Stimulated activated CD8-positive, alpha-beta memory T cell treated with anti-CD3 and anti-CD28 coated beads, Interleukin-2, amount 100 ng/mL, for 1 hour (primary cell): ENCODE results near the gene NAALADL2.

Experiments
- DNase-seq, 2 donors: peaks; one replicate each; pipeline ENCODE4 v3.0.0-alpha.2; 2020; ENCODE audit warnings: low read depth in 2 of 2

NAALADL2 gene

DNA sequence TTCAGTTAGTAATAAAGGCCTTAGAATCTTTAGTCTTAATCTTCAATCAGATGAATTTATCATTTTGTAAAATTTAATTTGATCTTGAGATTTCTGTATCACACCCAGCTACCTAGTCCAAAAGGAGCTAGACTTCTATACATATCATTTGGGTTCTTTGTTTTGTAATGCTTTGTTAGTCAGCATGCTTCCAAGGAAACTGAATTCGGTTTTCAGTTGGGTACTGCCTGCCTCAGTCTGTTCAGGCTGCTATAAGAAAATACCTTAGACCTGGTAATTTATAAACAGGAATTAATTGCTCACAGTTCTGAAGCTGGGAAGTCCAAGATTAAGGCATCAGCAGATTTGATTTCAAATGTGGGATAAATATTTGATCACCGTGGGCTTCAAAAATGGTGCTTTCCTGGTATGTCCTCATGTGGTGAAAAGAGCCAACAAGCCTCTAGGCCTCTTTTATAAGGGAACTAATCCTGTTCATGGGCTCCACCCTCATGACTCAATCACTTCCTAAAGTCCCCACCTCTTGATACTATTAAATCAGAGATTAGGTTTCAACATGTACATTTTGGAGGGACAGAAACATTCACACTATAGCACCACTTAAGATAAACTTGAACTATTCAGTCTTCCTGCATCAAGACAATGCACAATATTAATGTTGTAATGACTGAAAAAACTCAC is 800.7 kb downstream of the NAALADL2 start:
- no peak for DNase-seq

DNA sequence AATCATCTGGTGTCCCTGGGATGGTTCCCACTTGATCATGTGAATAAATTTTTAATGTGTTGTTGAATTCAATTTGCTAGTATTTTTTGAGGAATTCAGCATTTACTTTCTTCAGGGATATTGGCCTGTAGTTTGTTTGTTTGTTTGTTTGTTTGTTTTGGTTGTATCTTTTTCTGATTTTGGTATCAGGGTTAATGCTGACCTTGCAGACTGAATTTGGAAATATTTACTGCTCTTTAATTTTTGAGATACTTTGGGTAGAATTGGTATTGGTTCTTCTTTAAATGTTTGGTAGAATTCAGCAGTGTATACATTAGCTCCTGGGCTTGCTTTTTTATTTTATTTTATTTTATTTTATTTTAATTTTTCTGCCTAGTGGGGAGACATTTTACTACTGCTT is 803.7 kb downstream of the NAALADL2 start:
- DNase-seq, result no peak

DNA sequence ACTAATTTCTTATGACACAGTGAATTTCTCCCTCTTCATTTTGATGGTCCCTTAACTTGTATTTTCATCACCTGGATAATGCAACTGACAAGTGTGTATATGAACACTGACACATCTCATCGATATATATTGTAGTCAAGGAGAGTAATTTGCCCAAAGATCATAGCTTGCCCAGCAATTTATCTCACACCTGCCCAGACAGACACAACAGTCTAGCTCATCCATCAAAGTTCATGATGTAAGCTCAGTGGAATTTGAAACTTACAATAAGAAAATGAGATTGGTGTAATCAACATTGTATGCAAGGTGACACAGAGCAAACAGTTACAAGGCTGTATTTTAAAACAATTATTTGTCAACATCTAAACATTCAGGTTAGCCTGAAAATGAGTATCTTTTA is 805.8 kb downstream of the NAALADL2 start:
- no peak for DNase-seq

DNA sequence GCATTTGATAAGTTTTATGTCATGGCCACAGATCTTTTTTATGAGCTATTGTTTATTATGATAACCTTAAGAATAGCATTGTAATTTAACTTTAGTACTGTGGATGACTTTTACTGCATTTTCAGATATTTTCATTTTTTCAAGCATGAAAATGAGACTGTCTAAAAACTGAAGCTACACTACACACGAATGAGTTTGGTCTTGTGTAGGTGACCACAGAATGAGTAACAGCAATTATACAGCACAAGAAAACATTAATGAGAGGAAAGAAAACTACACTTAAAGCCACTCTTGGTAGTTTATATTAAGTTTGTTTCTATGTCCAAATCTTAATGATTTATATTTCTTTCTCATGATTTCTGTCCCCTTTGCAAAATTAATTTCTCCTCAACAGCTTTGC is 809.2 kb downstream of the NAALADL2 start:
- no peak for DNase-seq

DNA sequence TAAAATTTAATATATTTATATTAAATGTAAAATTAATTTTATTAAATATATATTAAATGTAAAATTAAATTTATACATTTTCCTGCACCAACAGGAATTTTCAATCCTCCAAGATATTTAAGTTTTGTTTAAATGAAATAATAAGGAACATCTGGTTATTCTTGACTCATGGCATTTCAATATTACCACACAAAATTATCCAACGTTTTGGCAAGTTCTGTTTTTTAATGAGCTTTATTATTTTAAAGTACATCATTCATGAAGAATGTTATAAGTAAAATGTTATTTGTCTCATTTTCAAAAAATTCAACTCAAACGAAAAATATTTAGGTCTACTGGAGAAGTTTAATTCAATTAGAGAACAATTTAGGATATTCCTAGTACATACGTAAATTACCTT is 811.4 kb downstream of the NAALADL2 start:
- no peak for DNase-seq

DNA sequence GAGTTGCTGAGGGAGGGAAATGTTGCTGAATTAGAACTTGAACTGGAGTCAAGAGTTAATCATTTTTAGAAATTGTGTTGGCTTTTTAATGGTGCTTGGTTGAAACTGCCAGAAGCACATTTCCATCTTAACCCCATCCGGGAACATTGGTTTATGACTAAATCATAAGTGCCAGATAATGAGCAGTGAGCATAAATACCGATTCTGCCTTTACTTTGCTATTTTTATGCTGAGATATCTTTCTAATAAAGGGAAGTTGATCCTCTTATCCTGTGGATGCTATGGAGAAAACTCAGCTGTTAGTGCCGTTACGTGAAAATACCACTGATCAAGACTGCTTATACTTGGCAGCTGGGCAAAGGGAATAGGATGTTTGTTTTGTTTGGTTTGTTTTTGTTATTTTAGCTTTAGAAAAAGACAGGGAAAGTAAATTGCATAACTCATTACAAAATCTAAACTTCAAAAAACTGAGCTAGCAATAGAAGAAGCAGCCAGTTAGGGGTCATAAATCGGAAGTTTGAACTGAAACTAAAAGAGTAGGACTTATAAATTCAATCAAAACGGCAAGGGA is 813.1 kb downstream of the NAALADL2 start:
- DNase-seq, result no peak

DNA sequence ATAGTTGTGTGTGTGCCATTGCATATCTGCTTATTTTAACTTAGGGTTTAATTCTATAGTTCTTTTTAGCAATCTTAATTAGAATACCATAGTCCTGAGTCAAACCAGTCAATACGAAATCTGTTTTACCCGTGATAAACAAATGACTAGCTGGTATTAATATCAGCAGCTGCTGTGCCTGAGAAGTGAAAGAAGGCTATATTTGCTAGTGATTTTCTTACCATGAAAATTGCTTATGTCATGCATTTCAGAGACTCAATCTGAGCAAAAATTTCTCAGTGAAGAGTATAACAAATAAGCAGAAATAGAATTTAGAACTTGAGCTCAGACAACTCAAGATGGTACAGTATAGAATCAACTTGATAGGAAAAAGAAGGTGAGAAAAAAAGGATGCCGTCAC is 820.4 kb downstream of the NAALADL2 start:
- DNase-seq, result no peak

DNA sequence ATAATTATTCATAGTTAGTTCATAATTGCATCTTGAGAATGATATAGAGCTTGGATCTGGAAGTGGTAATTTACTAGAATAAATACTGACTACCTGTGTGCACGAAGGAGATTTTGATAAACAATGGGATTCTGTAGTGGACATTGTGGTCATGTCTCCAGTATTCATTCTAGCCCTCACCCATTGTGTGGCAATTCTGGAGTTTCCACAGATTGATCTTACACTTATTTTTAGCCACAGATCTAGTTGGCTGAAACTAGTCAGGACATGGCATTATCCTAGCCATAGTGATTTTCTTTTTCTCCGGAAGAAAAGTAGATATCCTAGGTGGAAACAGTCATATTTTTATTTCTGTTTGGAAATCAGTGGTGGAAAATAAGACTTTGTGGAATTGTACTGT is 833.1 kb downstream of the NAALADL2 start:
- no peak for DNase-seq

DNA sequence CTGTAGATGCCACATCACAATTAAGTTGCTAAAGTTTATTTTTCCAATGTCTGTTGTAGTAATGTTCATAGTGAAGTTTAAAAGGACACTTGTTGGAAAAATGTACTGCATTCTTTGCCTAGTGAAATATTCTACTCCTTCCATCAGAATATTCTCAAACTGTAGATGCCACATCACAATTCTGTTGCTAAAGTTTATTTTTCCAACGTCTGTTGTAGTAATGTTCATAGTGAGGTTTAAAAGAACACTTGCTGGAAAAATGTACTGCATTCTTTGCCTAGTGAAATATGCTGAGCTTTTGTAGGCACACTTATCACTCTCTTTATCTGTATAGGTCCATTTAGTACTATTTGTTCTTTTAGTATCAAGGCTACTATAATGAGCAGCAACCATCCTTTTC is 836.1 kb downstream of the NAALADL2 start:
- no peak for DNase-seq

DNA sequence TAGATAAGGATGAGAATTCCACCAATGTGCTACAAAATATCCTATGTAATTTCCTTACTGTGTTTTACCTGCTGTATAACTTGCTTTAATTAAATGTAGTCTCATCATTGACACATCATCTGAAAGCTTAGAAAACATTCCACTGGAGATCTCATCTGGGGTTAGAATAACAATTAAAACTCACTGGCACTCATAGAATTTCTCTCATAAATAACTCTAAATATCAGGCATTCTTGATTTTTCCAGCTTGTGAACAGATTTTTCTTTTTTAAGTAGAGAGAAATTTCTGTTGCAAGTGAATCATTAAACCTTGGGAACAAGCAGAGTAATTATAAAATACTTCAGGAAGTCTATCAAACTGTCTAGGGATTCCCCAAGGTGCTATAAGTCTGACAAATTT is 843.8 kb downstream of the NAALADL2 start:
- DNase-seq, result no peak

DNA sequence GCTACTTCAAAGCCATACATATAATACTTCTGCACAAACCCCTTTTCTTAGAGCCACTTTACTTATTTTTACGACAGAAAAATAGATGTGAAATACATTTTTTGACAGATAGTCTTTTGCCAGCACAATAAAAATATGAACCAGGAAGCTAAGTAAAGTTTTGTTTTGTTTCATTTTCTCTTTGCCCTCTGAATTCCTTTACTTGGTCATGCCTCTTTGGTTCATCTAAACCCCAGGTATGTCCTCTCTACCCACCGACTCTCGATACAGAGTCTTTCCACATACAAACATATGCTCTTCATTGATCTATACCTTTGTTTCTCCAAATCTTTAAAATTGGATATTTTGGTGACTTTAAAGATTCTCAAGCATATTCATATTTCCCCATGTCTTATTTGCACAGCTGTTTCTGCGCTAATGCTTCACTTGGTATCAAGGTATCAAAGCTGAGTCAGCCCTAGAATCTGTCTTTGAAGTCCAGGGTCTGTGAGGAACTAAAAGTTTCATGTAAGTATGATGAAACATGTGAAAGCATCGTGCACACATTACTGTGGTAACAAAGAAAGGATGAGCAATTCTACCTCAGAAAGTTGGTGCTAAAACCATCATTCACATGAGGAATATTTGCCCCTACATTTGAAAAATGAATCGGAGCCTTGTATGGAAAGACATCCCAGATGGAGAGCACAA is 845.4 kb downstream of the NAALADL2 start:
- DNase-seq, result no peak

DNA sequence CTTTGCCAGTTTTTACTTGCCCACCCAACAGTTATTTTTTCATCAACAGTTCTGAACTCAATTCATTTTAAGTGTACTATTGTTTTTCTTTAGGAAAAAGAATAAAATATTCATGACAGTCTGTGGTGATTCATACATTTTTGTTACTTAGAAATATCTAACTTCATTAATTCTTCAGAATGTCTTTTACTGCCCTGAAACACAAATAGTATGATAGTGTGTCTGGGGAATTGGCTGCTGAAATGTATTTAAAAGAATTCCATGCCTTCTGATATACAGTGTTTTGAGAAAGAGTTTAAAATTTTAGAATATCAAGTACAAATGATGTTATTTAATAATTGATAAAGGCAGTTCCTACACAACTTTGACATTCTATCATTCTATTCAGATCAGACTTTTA is 854.1 kb downstream of the NAALADL2 start:
- no peak for DNase-seq

DNA sequence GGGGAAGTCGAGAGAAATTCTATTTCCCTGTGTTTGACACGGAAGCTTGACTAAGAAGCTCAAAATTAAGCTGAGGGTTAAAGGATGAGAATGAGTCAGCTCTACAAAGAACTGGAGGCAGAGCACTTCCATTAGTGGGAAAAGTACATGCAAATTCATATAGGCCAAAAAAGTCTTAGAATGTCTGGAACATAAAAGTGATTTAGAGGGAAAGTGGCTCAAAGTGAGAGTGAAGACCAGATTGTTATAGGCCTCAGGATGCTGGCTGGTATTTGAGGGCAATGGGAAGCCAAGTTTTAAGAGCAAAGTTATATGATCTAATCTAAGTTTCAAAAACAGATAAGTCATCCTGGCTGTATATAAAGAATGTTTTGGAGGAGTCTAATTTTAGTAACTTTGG is 857.3 kb downstream of the NAALADL2 start:
- DNase-seq, result no peak

DNA sequence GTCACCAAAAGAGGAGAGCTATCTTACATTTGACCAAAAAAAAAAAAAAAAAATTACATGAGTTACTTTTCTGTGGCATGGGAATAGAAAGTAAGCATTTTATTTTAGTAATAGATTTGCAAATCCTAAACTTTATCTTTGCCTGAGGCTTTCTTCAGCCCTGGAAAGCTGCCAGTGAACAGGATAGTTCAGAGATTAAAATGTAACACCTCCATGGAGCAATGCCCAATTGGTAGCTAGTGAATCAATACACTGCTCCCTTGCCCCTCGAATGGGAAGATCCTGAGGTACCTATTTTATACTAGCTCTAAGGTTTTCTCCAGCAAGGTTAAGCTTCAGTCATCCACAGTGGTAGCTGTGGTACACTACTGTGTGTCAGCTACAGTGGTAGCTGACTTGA is 867.1 kb downstream of the NAALADL2 start:
- DNase-seq, result no peak

DNA sequence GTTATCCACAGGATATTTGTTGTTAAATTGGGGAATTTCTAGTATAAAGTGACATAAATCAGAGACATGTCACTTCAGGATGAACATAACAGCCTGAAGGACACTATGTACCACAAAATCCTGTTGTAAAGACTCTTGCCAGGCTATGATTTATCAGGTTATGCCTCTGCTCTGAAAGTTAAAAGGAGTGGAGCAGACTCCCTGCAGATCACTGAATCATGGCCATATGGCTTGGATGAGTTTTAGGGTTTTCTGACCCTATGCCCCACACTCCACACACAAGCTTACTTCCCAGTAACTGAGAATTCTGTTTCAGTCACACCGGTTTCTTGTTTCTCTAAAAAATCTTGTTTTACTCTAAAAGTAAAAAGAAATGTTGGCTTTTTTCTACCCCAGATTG is 869.4 kb downstream of the NAALADL2 start:
- DNase-seq, result no peak

DNA sequence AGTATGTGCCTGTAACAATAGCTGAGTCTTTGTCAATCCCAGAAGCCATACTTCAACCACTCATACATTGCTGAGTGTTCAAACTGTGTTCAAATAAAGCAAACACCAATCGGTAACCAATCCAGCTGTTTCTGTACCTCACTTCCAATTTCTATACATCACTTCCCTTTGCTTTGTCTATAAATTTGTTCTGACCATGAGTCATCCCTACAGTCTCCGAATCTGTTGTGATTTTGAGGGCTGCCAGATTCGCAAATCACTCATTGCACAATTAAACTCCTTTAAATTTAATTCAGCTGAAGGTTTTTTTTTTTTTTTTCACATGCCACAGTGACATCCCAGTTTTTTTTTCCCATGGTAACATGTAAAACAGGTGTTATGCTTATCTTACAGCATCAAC is 870.3 kb downstream of the NAALADL2 start:
- DNase-seq, result no peak

DNA sequence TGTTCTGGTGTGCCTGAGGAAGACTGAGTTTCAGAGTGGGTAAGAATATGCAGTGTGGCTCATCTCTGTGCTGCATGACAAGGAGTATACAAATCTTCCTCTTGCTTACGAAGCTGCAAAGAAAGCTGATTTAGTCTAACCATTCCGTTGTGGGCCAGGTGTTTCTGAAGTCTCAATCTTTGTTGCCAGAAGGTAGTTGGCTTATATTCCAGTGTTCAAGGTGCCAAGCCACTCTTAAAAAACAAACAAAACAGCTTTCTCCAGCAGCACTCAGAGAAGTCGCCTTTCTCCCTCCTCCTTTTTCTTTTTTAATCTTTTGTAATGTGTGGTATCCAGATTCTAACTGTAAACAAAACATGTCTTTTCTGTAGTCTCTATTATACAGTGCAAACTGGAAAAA is 872.4 kb downstream of the NAALADL2 start:
- DNase-seq, result no peak

DNA sequence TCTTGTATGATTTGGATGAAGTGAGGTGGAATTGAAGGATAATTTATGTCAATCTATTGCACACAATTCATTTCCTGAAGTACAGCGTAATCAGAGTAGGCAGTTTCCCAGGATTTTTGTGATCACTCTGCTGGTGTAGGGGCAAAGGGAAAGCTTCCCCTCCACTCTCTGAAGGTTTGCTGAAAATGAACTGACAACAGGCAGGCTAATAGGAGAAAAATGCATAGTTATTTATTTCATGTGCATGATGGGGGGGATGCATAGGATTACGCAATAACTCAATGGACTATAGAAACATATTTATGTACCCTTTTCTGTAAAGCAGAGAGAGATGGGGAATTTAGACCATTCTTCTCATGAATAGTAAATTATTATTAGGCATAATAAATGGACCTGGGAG is 872.9 kb downstream of the NAALADL2 start:
- DNase-seq, result no peak

DNA sequence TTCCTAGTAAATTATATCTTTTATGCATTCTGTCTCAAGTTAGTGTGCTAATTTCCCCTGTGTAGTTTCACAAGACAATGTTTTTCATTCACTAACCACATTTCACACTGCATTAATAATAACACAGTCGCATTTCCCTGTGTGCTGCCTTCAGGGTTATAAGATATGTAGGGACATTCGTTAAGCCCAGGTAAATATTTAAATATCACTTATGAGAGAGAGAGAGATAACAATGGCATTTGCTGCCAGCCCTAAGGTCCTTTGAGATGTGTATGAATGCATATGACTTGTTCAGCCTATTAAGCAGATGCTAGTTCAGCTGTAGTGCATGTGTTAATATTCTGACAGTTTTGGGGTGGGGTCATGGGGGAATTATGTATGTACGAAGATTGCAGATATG is 876.7 kb downstream of the NAALADL2 start:
- no peak for DNase-seq

DNA sequence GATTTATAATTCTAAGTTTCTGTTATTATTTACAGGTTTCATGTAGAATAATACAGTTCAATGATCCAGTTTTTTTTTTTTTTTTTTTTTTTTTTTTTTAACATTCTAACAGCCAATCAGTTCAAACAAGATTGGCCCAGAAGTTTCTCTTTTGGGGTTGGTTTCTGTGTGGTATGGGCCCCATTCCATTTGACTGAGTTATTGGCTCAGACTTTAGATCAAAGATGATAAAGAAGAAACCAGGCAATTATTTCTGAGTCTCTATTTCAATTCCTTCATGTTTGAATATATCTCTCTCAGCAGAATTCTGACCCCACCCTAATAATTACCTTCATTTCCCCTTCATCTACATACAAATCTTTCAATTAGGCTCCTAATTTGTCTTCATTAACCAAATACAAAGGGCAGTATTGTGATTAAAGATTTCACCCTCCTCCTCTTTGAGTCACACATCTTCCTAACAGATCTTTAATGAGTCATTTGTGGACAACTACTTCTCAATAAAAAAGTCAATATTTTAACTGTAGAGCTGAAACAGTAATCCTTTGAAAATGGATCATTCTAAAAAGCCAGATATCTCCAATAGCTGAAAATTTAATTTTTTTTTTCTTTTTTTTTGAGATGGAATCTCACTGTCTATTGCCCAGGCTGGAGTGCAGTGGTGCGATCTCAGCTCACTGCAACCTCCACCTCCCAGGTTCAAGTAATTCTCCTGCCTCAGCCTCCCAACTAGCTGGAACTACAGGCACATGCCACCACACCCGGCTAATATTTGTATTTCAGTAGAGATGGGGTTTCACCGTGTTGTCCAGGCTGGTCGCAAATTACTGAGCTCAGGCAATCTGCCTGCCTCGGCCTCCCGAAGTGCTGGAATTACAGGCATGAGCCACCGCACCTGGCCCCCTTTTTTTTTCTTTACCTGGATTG is 878.8 kb downstream of the NAALADL2 start:
- no peak for DNase-seq

DNA sequence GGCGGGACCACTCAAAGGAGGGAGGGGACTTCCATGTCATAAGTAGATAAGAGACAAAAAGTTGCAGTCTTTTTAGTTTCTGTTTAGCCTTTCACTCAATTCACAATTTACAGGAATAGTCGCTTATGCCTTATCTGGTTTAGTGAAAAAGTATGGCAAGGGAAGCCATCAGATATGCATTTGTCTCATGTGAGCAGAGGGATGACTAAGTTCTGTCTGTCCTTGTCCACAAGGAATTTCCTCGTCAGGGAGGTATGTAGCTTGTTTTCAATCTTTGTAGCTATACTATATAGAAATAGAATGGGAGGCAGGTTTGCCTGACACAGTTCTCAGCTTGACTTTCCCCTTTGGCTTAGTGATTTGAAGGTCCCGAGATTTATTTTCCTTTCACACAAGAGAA is 882.8 kb downstream of the NAALADL2 start:
- DNase-seq, result no peak

DNA sequence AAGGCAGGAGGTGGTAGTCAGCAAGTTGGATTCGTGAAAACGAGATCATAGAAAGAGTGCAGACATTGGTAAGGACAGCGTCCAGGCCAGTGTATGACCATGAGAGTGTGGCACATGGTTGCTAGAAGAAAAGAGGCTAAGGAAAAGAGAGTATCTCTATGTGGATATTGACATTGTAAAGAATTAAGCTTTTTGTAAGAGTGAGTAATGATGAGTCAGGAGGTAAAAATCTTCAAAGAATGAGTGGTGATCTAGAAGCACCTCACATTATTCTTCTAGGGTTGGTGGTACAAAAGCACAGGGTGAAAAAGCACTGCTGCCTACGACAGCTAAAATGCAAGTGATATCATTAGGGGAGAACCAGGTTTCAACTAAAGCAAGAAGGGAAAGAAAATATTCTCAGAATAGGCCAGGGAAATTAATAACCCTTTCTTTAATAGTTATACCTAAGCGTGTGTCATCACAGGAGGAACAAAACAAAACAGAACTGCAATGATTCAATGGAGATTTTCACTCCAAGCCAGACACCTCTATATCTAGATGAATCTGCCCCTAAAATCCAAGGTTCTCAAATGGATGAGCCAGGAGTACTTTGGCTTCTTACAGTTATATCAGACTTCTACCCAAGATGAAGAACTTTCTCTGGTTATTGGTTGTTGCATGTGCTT is 884.7 kb downstream of the NAALADL2 start:
- DNase-seq, result no peak
